Activated CD4-positive, alpha-beta T cell treated with anti-CD3 and anti-CD28 coated beads, Interleukin-2, amount 50 U/mL, for 1 hour (primary cell): ENCODE data around the gene COL16A1.

Experiments used
- DNase-seq: peaks from one replicate; pipeline ENCODE4 v3.0.0-alpha.2; 2020

The COL16A1 gene

GRCh38 chr1:31663622-31664452 is 40.0 kb downstream of the COL16A1 start:
- DNase-seq = peak; percentile 58

GRCh38 chr1:31662463-31662862 is 41.4 kb downstream of the COL16A1 start:
- no peak for DNase-seq

GRCh38 chr1:31661856-31662255 is 42.0 kb downstream of the COL16A1 start:
- no peak for DNase-seq

GRCh38 chr1:31660871-31661455 is 42.9 kb downstream of the COL16A1 start:
- no peak for DNase-seq

- DNase-seq = no peak
Observed at GRCh38 chr1:31659889-31660288, 43.9 kb downstream of the COL16A1 start.

GRCh38 chr1:31658721-31659120 is 45.1 kb downstream of the COL16A1 start:
- DNase-seq = no peak

GRCh38 chr1:31657972-31658510 is 45.8 kb downstream of the COL16A1 start:
- DNase-seq = no peak

- DNase-seq = no peak
Observed at GRCh38 chr1:31657020-31657804, 46.6 kb downstream of the COL16A1 start.

- DNase-seq = no peak
Observed at GRCh38 chr1:31655756-31656155, 48.1 kb downstream of the COL16A1 start.

- no peak for DNase-seq
Observed at GRCh38 chr1:31655104-31655503, 48.7 kb downstream of the COL16A1 start.

GRCh38 chr1:31654474-31654776 is 49.4 kb downstream of the COL16A1 start:
- DNase-seq = no peak

- no peak for DNase-seq
Observed at GRCh38 chr1:31653717-31654473, 49.9 kb downstream of the COL16A1 start.

- DNase-seq = no peak
Observed at GRCh38 chr1:31652891-31653499, 50.8 kb downstream of the COL16A1 start.

GRCh38 chr1:31651766-31652165 is 52.1 kb downstream of the COL16A1 start:
- no peak for DNase-seq

GRCh38 chr1:31651089-31651420 is 52.8 kb downstream of the COL16A1 start:
- no peak for DNase-seq

GRCh38 chr1:31650161-31651088 is 53.4 kb downstream of the COL16A1 start:
- DNase-seq = no peak

- no peak for DNase-seq
Observed at GRCh38 chr1:31648641-31649357, 55.0 kb downstream of the COL16A1 start.

- DNase-seq = no peak
Observed at GRCh38 chr1:31648190-31648589, 55.6 kb downstream of the COL16A1 start.

- DNase-seq = no peak
Observed at GRCh38 chr1:31647106-31647505, 56.7 kb downstream of the COL16A1 start.

GRCh38 chr1:31646259-31646960 is 57.4 kb downstream of the COL16A1 start:
- DNase-seq = no peak
